HCT116 (cell line): ENCODE results near the gene CYBB. TPM values are rescaled to one million over a fixed set of nuclear protein-coding genes. Genes with fewer than 3 reads are reported as not detected.

ENCODE experiments used
- ATAC-seq: fragments of 200-7000 bp; cut with Tn5 transposase; 2 replicates; pipeline ENCODE4 v1.9.1; 2020; ENCODE audit warnings: mild to moderate bottlenecking, moderate library complexity
- BruUV-seq: library from RNA; stranded (reverse); fragments of 400-500 nt; replicated peaks from 2 replicates; lab custom pipeline; 2021; lab: Mats Ljungman, UMichigan
- CTCF ChIA-PET: fragments of 300-600 bp; sonication (Branson Sonifier 250); formaldehyde crosslinking; loops from one replicate; lab custom pipeline; 2021; ENCODE audit warnings: antibody characterized with exemption; lab: Charles Lee
- POLR2A ChIA-PET: fragments of 300-600, 350-600 bp; sonication (Branson Sonifier 250); formaldehyde crosslinking; loops from one replicate; lab custom pipeline; 2021; ENCODE audit warnings: antibody characterized with exemption; lab: Charles Lee
- RAD21 ChIA-PET, 2 experiments: fragments of 300-600 bp; sonication (Branson Sonifier 250); formaldehyde crosslinking; loops; one replicate each; lab custom pipeline; 2023; ENCODE audit warnings: low total read pairs in 2 of 2; ENCODE audit not compliant: uncharacterized antibody in 2 of 2, unreplicated experiment in 2 of 2, low non-redundant PET in 1 of 2; lab: Charles Lee
- DNase-seq: peaks from one replicate; pipeline ENCODE4 v3.0.0-alpha.2; 2010; ENCODE audit warnings: low read depth, low spot score
- H2AFZ ChIP-seq: fragments of 200-600 bp; shearing (Covaris generic), sonication (generic); 2 replicates; pipeline ENCODE4 v1.6.1; 2017; ENCODE audit warnings: low read depth, mixed run types, mixed read lengths, antibody characterized with exemption, low read length; ENCODE audit not compliant: poor library complexity, severe bottlenecking
- H3K27ac ChIP-seq: 2 replicates; pipeline ENCODE4 v1.5.1; 2012; ENCODE audit warnings: low read depth, low read length
- H3K27me3 ChIP-seq: fragments of 200-600 bp; sonication (generic); 2 replicates; pipeline ENCODE4 v1.6.1; 2016; ENCODE audit warnings: mixed run types, low read length, mixed read lengths; ENCODE audit not compliant: insufficient read depth
- H3K36me3 ChIP-seq, 2 experiments: fragments of 200-500 bp in 1 of 2; fragments of 200-600 bp in 1 of 2; sonication (Bioruptor generic) in 1 of 2; sonication (generic) in 1 of 2; 2 replicates each; pipeline versions ENCODE4 v1.5.1 to v1.6.1; 2014 to 2016; ENCODE audit warnings: low read length in 2 of 2, inconsistent platforms in 1 of 2, mixed read lengths in 1 of 2, mixed run types in 1 of 2; ENCODE audit not compliant: insufficient read depth in 2 of 2, control insufficient read depth in 1 of 2
- H3K4me1 ChIP-seq, 2 experiments: fragments of 200-600 bp in 1 of 2; sonication (generic) in 1 of 2; 2 replicates each; pipeline versions ENCODE4 v1.5.1 to v1.6.1; 2012 to 2017; ENCODE audit warnings: low read length in 2 of 2, inconsistent platforms in 1 of 2, mild to moderate bottlenecking in 1 of 2, mixed read lengths in 1 of 2, mixed run types in 1 of 2, moderate library complexity in 1 of 2; ENCODE audit not compliant: insufficient read depth in 2 of 2, control insufficient read depth in 1 of 2
- H3K4me2 ChIP-seq: fragments of 200-600 bp; sonication (generic); 2 replicates; pipeline ENCODE4 v1.6.1; 2017; ENCODE audit warnings: mixed run types, low read length, mixed read lengths
- H3K4me3 ChIP-seq, 2 experiments: fragments of 200-600 bp in 1 of 2; sonication (generic) in 1 of 2; replicated peaks in 1 of 2; 2 replicates each; pipeline ENCODE4 v1.5.1; 2011 to 2016; ENCODE audit warnings: low read length in 2 of 2, control low read depth in 1 of 2, low read depth in 1 of 2, mild to moderate bottlenecking in 1 of 2, mixed read lengths in 1 of 2, mixed run types in 1 of 2
- H3K79me2 ChIP-seq: fragments of 200-600 bp; sonication (generic); 2 replicates; pipeline ENCODE4 v1.6.1; 2017; ENCODE audit warnings: mild to moderate bottlenecking, mixed run types, low read length, moderate library complexity, mixed read lengths; ENCODE audit not compliant: insufficient read depth
- H3K9ac ChIP-seq: fragments of 200-600 bp; sonication (generic); 2 replicates; pipeline ENCODE4 v1.6.1; 2016; ENCODE audit warnings: low read length, mixed read lengths
- H3K9me2 ChIP-seq: fragments of 200-600 bp; sonication (generic), shearing (Covaris generic); 2 replicates; pipeline ENCODE4 v1.6.1; 2017; ENCODE audit warnings: mixed run types, mild to moderate bottlenecking, moderate library complexity; ENCODE audit not compliant: insufficient read depth
- H3K9me3 ChIP-seq, 2 experiments: fragments of 200-500 bp in 1 of 2; fragments of 200-600 bp in 1 of 2; sonication (Bioruptor generic) in 1 of 2; sonication (generic) in 1 of 2; 2 replicates each; pipeline ENCODE4 v1.6.1; 2014 to 2017; ENCODE audit warnings: low read length in 2 of 2, mixed read lengths in 2 of 2, inconsistent platforms in 1 of 2, low read depth in 1 of 2, mild to moderate bottlenecking in 1 of 2, mixed run types in 1 of 2, moderate library complexity in 1 of 2; ENCODE audit not compliant: control insufficient read depth in 1 of 2, insufficient read depth in 1 of 2
- H4K20me1 ChIP-seq: fragments of 200-600 bp; sonication (generic), shearing (Covaris generic); 2 replicates; pipeline ENCODE4 v1.6.1; 2017; ENCODE audit warnings: mixed run types, mild to moderate bottlenecking, moderate library complexity; ENCODE audit not compliant: insufficient read depth
- ELF1 ChIP-seq: IDR thresholded peaks from 2 replicates; pipeline ENCODE4 v1.6.1; 2012; ENCODE audit warnings: low read depth, borderline replicate concordance
- EZH2phosphoT487 ChIP-seq: fragments of 200-600 bp; IDR thresholded peaks from 2 replicates; pipeline ENCODE4 v1.6.1; 2018; ENCODE audit warnings: antibody characterized with exemption, borderline replicate concordance
- FOSL1 ChIP-seq: IDR thresholded peaks from 2 replicates; pipeline ENCODE4 v1.6.1; 2012; ENCODE audit warnings: low read depth
- JUND ChIP-seq: IDR thresholded peaks from 2 replicates; pipeline ENCODE4 v1.6.1; 2012
- POLR2A ChIP-seq: IDR thresholded peaks from 2 replicates; pipeline ENCODE4 v1.7.0; 2011; ENCODE audit warnings: borderline replicate concordance; ENCODE audit not compliant: insufficient read depth, insufficient read length; ENCODE audit errors: extremely low read depth
- SP1 ChIP-seq: IDR thresholded peaks from 2 replicates; pipeline ENCODE4 v1.6.1; 2012; ENCODE audit warnings: low read depth
- SRF ChIP-seq: IDR thresholded peaks from 2 replicates; pipeline ENCODE4 v1.6.1; 2012; ENCODE audit warnings: low read depth
- ZNF274 ChIP-seq: fragments of 200-500 bp; sonication (Bioruptor generic); IDR thresholded peaks from 2 replicates; pipeline ENCODE4 v1.6.1; 2014; ENCODE audit warnings: mild to moderate bottlenecking, low read depth, low read length, inconsistent platforms
- intact Hi-C: fragments of 100-400 bp; cut with micrococcal nuclease; formaldehyde crosslinking; loops from 2 replicates; pipeline ENCODE4 v1.10.0; 2022
- total RNA-seq: library from RNA; stranded (reverse); gene quantifications from one replicate; pipeline ENCODE4 v1.2.1, GENCODE V29; 2021; ENCODE audit not compliant: unreplicated experiment
- TF ChIP-seq, protein P1 (sequence below), 3 experiments: fragments of 200-600 bp in 1 of 3; sonication (generic) in 1 of 3; IDR thresholded peaks in 2 of 3; conservative IDR thresholded peaks in 1 of 3; 2 replicates each; pipeline ENCODE4 v1.5.1; 2012 to 2017; ENCODE audit warnings: low read depth in 2 of 3, low read length in 2 of 3, antibody characterized with exemption in 1 of 3, borderline replicate concordance in 1 of 3, control low read depth in 1 of 3, mild to moderate bottlenecking in 1 of 3, mixed read lengths in 1 of 3, mixed run types in 1 of 3, moderate library complexity in 1 of 3; ENCODE audit not compliant: insufficient read depth in 1 of 3

The CYBB gene
- total RNA-seq, 1 experiment from 2014 or later, result 0.59 TPM

DNA sequence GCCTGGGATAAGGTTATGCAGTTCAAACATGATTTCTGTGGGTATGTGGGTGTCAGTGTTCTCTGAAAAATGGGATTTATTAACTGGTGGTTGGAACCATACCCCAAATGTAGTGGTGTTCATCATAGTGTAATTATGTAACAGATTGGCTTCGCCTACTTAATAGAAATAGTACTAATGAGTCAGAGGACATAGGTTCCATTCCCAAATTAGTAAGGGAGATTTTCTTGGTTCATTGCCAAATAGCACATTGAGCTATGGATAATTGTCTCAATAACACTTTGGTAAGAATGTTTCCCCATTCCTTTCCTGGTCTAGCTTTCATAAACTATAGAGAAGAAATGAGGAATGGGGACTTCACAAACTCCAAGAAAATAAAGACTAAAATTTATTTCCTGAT, 20.5 kb upstream of the CYBB start:
- TF ChIP-seq POLR2A, result no peak
- TF ChIP-seq ELF1, result no peak
- TF ChIP-seq EZH2phosphoT487, result no peak
- no peak for TF ChIP-seq JUND
- TF ChIP-seq FOSL1, result no peak
- TF ChIP-seq SRF, result no peak
- TF ChIP-seq SP1, result no peak
- TF ChIP-seq, protein P1, sequence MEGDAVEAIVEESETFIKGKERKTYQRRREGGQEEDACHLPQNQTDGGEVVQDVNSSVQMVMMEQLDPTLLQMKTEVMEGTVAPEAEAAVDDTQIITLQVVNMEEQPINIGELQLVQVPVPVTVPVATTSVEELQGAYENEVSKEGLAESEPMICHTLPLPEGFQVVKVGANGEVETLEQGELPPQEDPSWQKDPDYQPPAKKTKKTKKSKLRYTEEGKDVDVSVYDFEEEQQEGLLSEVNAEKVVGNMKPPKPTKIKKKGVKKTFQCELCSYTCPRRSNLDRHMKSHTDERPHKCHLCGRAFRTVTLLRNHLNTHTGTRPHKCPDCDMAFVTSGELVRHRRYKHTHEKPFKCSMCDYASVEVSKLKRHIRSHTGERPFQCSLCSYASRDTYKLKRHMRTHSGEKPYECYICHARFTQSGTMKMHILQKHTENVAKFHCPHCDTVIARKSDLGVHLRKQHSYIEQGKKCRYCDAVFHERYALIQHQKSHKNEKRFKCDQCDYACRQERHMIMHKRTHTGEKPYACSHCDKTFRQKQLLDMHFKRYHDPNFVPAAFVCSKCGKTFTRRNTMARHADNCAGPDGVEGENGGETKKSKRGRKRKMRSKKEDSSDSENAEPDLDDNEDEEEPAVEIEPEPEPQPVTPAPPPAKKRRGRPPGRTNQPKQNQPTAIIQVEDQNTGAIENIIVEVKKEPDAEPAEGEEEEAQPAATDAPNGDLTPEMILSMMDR (IDR thresholded peaks at IDR 0.05 in 2 of 3, conservative IDR thresholded peaks at IDR 0.05 in 1 of 3; ENCODE audit: borderline replicate concordance in 1 of 3, insufficient read depth in 1 of 3, low read depth in 2 of 3, low read length in 2 of 3), result no peak
- Histone ChIP-seq H3K27ac (no peak overlapping the region), H3K9me2 (no peaks in the 10 kb centered on the region), H3K4me1 (no peaks in the 10 kb centered on the region), H3K79me2 (no peaks in the 10 kb centered on the region), H3K27me3 (no peaks in the 10 kb centered on the region), H3K9ac (no peak overlapping the region), H3K9me3 (no peaks in the 10 kb centered on the region), H3K36me3 (no peaks in the 10 kb centered on the region), H4K20me1 (no peaks in the 10 kb centered on the region), H2AFZ (no peak overlapping the region), H3K4me3 (no peak overlapping the region), H3K4me2 (no peak overlapping the region)
- no TSS peak for BruUV-seq
- RAD21 ChIA-PET, result no interaction called here
- CTCF ChIA-PET, result no interaction called here
- DNase-seq, result no peak
- no peak for ATAC-seq
- POLR2A ChIA-PET, result no interaction called here
- intact Hi-C loops, result no loop called here

DNA sequence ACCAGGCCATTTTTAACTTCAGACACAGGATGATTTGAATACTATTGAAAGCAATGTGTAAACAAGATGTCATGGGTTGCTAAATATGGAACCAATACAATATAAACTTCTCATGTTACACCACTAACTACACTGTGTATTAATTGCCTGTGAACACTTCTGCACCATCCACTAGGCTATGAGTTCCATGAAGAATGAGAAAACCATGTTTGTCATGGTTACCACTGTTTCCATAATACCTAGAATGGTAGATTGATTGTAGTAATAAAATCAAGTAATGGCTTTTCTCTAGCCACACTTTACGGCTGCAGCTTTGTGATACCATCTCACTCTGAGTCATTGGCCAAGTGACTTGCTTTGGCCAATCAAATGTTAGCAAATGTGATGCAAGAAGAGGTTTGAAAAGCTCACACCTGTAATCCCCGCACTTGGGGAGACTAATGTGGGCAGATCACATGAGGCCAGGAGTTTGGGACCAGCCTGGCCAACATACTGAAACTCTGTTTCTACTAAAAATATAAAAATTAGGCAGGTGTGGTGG, 19.9 kb upstream of the CYBB start:
- H3K4me2 ChIP-seq, result no peak overlapping the region
- no peaks in the 10 kb centered on the region for H3K27me3 ChIP-seq
- no peak overlapping the region for H3K4me3 ChIP-seq
- intact Hi-C loops, result no loop called here
- no peaks in the 10 kb centered on the region for H3K9me3 ChIP-seq
- POLR2A ChIA-PET, result no interaction called here
- TF ChIP-seq ZNF274 (no peak), SP1 (no peak)
- H3K27ac ChIP-seq, result no peak overlapping the region
- no peak overlapping the region for H3K9ac ChIP-seq
- no peaks in the 10 kb centered on the region for H3K79me2 ChIP-seq
- BruUV-seq, result no TSS peak
- CTCF ChIA-PET, result no interaction called here
- H3K9me2 ChIP-seq, result no peaks in the 10 kb centered on the region
- H3K4me1 ChIP-seq, result no peaks in the 10 kb centered on the region
- H4K20me1 ChIP-seq, result no peaks in the 10 kb centered on the region
- DNase-seq (no peak), ATAC-seq (no peak)
- no peaks in the 10 kb centered on the region for H3K36me3 ChIP-seq
- no peak overlapping the region for H2AFZ ChIP-seq
- RAD21 ChIA-PET, result no interaction called here
